Lower leg skin (tissue), 4 donors: ENCODE results near the gene RELL2. TPM values are rescaled to one million over a fixed set of nuclear protein-coding genes. Genes with fewer than 3 reads are reported as not detected.

Experiments used
- DNase-seq, 2 donors: peaks; one replicate each; pipeline ENCODE4 v3.0.0-alpha.2; 2019; ENCODE audit warnings: low spot score in 2 of 2
- H3K4me3 ChIP-seq: fragments of 200-600 bp; sonication (generic); 2 replicates; pipeline ENCODE4 v1.5.1; 2017; ENCODE audit warnings: mild to moderate bottlenecking, low read depth; ENCODE audit not compliant: poor library complexity, severe bottlenecking
- POLR2A ChIP-seq, 2 donors: fragments of 450-650 bp; IDR thresholded peaks; one replicate each; pipeline ENCODE4 v1.6.1; 2016 to 2017; ENCODE audit warnings: antibody characterized with exemption in 2 of 2, mild to moderate bottlenecking in 1 of 2, moderate library complexity in 1 of 2
- WGBS, 2 donors: methylation state at CpG; one replicate each; pipeline ENCODE4 v1.1.5; 2018; 5-methylcytosine and 5-hydroxymethylcytosine counted together
- intact Hi-C: fragments of 100-400 bp; cut with DNase I; formaldehyde crosslinking; loops from one replicate; pipeline ENCODE4 v1.15.0; 2023; ENCODE audit warnings: low total_unique reads
- total RNA-seq, 4 donors: library from RNA; depleted of rRNA; stranded (reverse); fragments of >200 nt; gene quantifications; one replicate each; pipeline ENCODE4 v1.1.0, GENCODE V29; 2016
- TF ChIP-seq, protein P1 (sequence below), 3 donors: fragments of 450-650 bp; IDR thresholded peaks; one replicate each; pipeline ENCODE4 v1.5.1; 2016; ENCODE audit warnings: antibody characterized with exemption in 3 of 3, mild to moderate bottlenecking in 3 of 3, moderate library complexity in 2 of 3

The RELL2 gene
- total RNA-seq, 4 donors from 2014 or later, result 5.9 to 11.4 (median 9.0) TPM

GRCh38 chr5:141623611-141624010 is 13.2 kb upstream of the RELL2 start:
- WGBS, 2 donors, result 61 to 67% methylated on average over 5 of the region's 5 CpGs
- intact Hi-C loops, result no loop called here

GRCh38 chr5:141628175-141628788 is 8.5 kb upstream of the RELL2 start:
- no peak overlapping the region for H3K4me3 ChIP-seq
- 90 to 98% methylated on average over 6 of the region's 6 CpGs for WGBS, 2 donors
- no peak for TF ChIP-seq POLR2A (IDR thresholded peaks at IDR 0.05)
- TF ChIP-seq, protein P1, sequence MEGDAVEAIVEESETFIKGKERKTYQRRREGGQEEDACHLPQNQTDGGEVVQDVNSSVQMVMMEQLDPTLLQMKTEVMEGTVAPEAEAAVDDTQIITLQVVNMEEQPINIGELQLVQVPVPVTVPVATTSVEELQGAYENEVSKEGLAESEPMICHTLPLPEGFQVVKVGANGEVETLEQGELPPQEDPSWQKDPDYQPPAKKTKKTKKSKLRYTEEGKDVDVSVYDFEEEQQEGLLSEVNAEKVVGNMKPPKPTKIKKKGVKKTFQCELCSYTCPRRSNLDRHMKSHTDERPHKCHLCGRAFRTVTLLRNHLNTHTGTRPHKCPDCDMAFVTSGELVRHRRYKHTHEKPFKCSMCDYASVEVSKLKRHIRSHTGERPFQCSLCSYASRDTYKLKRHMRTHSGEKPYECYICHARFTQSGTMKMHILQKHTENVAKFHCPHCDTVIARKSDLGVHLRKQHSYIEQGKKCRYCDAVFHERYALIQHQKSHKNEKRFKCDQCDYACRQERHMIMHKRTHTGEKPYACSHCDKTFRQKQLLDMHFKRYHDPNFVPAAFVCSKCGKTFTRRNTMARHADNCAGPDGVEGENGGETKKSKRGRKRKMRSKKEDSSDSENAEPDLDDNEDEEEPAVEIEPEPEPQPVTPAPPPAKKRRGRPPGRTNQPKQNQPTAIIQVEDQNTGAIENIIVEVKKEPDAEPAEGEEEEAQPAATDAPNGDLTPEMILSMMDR (IDR thresholded peaks at IDR 0.05), result no peak
- intact Hi-C loops, result no loop called here
- DNase-seq, result peak in 1 of 2 donors; percentile 66

More at GRCh38 chr5:141623611-141624010, 13.2 kb upstream of the RELL2 start:
- peak in 1 of 2 donors; percentile 68 for DNase-seq
- H3K4me3 ChIP-seq, result no peak overlapping the region
- TF ChIP-seq, protein P1 (IDR thresholded peaks at IDR 0.05), result no peak
- TF ChIP-seq POLR2A (IDR thresholded peaks at IDR 0.05), result no peak

DNA sequence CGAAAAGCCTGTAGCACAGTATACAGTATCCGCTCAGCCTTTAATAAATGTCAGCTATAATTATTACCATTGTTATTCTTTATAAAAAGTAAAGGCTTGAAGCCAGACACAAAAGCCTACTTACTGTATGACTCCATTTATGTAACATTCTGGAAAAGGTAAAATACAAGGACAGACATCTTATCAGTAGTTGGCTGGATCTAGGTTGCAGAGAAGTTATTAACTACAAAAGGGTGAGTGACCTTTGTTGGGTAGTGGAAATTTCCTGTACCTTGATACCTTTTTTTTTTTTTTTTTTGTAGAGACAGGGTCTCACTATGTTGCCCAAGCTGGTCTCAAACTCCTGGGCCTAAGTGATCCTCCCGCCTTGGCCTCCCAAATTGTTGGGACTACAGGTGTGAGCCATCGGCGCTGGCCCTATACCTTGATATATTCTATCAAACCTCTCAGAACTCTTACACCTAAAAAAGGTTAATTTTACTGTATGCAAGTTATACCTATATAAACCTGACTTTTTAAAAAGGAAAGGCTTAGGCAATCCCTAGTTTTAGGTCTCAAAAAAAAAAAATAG is 6.1 kb upstream of the RELL2 start:
- WGBS, 2 donors, result 97 to 98% methylated on average over 5 of the region's 5 CpGs
- TF ChIP-seq, protein P1 (IDR thresholded peaks at IDR 0.05), result no peak
- intact Hi-C loops, result no loop called here
- H3K4me3 ChIP-seq, result no peak overlapping the region
- no peak for DNase-seq

GRCh38 chr5:141632650-141633049 is 4.1 kb upstream of the RELL2 start:
- 90 to 94% methylated on average over 2 of the region's 2 CpGs for WGBS, 2 donors
- no peak overlapping the region for H3K4me3 ChIP-seq
- TF ChIP-seq, protein P1 (IDR thresholded peaks at IDR 0.05), result no peak
- no peak for TF ChIP-seq POLR2A (IDR thresholded peaks at IDR 0.05)
- intact Hi-C loops, result no loop called here
- DNase-seq, result no peak

GRCh38 chr5:141633871-141634561 is 2.8 kb upstream of the RELL2 start:
- intact Hi-C loops, result no loop called here
- 79 to 80% methylated on average over 5 of the region's 5 CpGs for WGBS, 2 donors

More at GRCh38 chr5:141633871-141634561, 2.8 kb upstream of the RELL2 start:
- peak in 1 of 2 donors; percentile 40 for DNase-seq
- no peak for TF ChIP-seq POLR2A (IDR thresholded peaks at IDR 0.05)
- TF ChIP-seq, protein P1 (IDR thresholded peaks at IDR 0.05), result no peak
- no peak overlapping the region for H3K4me3 ChIP-seq
